PC-9 (cell line): ENCODE results near the gene YIPF7.

Experiments
- CTCF ChIP-seq: fragments of 200-600 bp; sonication (generic); conservative IDR thresholded peaks from 2 replicates; pipeline ENCODE4 v1.6.1; 2017; ENCODE audit warnings: mixed run types, antibody characterized with exemption, mild to moderate bottlenecking, moderate library complexity
- EZH2 ChIP-seq: fragments of 200-600 bp; sonication (generic); IDR thresholded peaks from 2 replicates; pipeline ENCODE4 v1.8.0; 2017; ENCODE audit warnings: antibody characterized with exemption, low read depth

GRCh38 chr4:44662623-44663005 is 11.2 kb upstream of the YIPF7 start:
- no peak for TF ChIP-seq EZH2
- TF ChIP-seq CTCF, result no peak
